Ovary (tissue), 9 donors: Measurements from ENCODE around the gene AGK. TPM values are rescaled to one million over a fixed set of nuclear protein-coding genes. Genes with fewer than 3 reads are reported as not detected.

Source experiments
- DNase-seq, 5 donors: peaks; one replicate each; pipeline ENCODE4 v3.0.0-alpha.2; 2019 to 2020
- H3K27ac ChIP-seq, 2 donors: fragments of 200-600 bp; one replicate each; pipeline versions ENCODE4 v1.5.1 to v1.8.0; 2019 to 2022
- H3K27me3 ChIP-seq: fragments of 200-600 bp; one replicate; pipeline ENCODE4 v1.8.0; 2022
- H3K36me3 ChIP-seq: fragments of 200-600 bp; sonication (generic); one replicate; pipeline ENCODE4 v1.5.1; 2019
- H3K4me1 ChIP-seq: one replicate; pipeline ENCODE4 v1.8.1; 2013; ENCODE audit warnings: mild to moderate bottlenecking, moderate library complexity; ENCODE audit not compliant: insufficient read depth
- H3K4me3 ChIP-seq: fragments of 200-600 bp; sonication (generic); one replicate; pipeline ENCODE4 v1.5.1; 2017
- H3K9me3 ChIP-seq, 2 donors: fragments of 200-600 bp in 1 of 2; sonication (generic) in 1 of 2; one replicate each; pipeline versions ENCODE4 v1.5.1 to v1.8.1; 2013 to 2019; ENCODE audit warnings: mild to moderate bottlenecking in 1 of 2, moderate library complexity in 1 of 2
- EP300 ChIP-seq: sonication (generic); formaldehyde crosslinking; IDR thresholded peaks from one replicate; pipeline ENCODE4 v1.6.1; 2017; ENCODE audit warnings: antibody characterized with exemption
- POLR2A ChIP-seq: fragments of 450-650 bp; IDR thresholded peaks from one replicate; pipeline ENCODE4 v1.6.1; 2017; ENCODE audit warnings: antibody characterized with exemption, mild to moderate bottlenecking, moderate library complexity
- WGBS, 3 donors: extraction: QIAGEN DNeasy Blood & Tissue Kit in 1 of 3; methylation state at CpG; one replicate each; pipeline versions ENCODE4 v1.1.5 to v1.1.7; 2013 to 2017; 5-methylcytosine and 5-hydroxymethylcytosine counted together
- intact Hi-C, 4 donors: fragments of 100-400 bp; cut with DNase I; formaldehyde crosslinking; loops; one replicate each; pipeline versions ENCODE4 v1.11.0 to v1.15.1; 2022 to 2023
- polyA plus RNA-seq, 2 donors: library from polyadenylated mRNA; stranded (reverse); fragments of 200-250 nt in 1 of 2; fragments of 350-450 nt in 1 of 2; fragmentation: Illumina TruSeq in 1 of 2; extraction: RNeasy Lipid Tissue Mini Kit (QIAGEN cat#74804) in 1 of 2; gene quantifications; one replicate each; pipeline ENCODE4 v1.2.3, GENCODE V29; 2013 to 2014
- total RNA-seq, 7 donors: library from RNA; depleted of rRNA in 2 of 7; stranded (reverse); fragments of >200 nt in 2 of 7; fragmentation: NEBNext Ultra II Directional in 3 of 7; extraction: Animal tissue kit (Norgen Biotek cat#: 25700) in 3 of 7; gene quantifications; one replicate each; pipeline versions ENCODE4 v1.1.0 to v1.2.4, GENCODE V29; 2016 to 2023
- TF ChIP-seq, protein P1 (sequence below), 3 donors: fragments of 450-650 bp in 2 of 3; fragments of 200-600 bp in 1 of 3; IDR thresholded peaks; one replicate each; pipeline versions ENCODE4 v1.5.1 to v1.8.0; 2016 to 2022; ENCODE audit warnings: antibody characterized with exemption in 3 of 3, mild to moderate bottlenecking in 1 of 3
- donor health status: DM: no; HTN: no; CAD: no; lungs with moderate emphysema.
- donor health status: DM: no; HTN: no; CAD: no.
- donor health status: Bipolar disorder and iron deficiency.
- donor health status: DM: yes; HTN: yes; CAD: no.
- donor health status: DM: no; HTN: no; CAD: no.
- donor health status: DM: yes; HTN: yes; CAD: no.

AGK gene
- total and polyA plus RNA-seq, 9 donors = 11.3 to 32.1 (median 21.8) TPM

DNA sequence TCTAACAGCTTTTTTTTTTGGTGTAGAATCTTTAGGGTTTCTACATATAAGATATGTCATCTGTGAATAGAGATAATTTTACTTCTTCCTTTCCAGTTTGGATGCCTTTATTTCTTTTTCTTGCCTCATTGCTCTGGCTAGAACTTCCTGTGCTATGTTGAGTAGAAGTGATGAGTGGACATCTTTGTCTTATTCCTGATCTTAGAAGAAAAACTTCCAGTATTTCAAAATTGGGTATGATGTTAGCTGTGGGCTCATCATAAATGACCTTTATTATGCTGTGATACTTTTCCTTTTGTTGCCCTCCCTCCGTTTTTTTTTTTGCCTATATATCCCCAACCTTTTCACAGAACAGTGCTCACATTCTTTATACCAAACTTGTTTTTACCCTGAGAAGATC, 8.8 kb downstream of the AGK start:
- intact Hi-C loops = no loop called here
- no peaks in the 10 kb centered on the region for H3K4me1 ChIP-seq
- H3K36me3 ChIP-seq = no peaks in the 10 kb centered on the region
- H3K27me3 ChIP-seq = no peaks in the 10 kb centered on the region
- no peaks in the 10 kb centered on the region for H3K9me3 ChIP-seq
- DNase-seq = no peak
- H3K4me3 ChIP-seq = no peak overlapping the region
- TF ChIP-seq, protein P1, sequence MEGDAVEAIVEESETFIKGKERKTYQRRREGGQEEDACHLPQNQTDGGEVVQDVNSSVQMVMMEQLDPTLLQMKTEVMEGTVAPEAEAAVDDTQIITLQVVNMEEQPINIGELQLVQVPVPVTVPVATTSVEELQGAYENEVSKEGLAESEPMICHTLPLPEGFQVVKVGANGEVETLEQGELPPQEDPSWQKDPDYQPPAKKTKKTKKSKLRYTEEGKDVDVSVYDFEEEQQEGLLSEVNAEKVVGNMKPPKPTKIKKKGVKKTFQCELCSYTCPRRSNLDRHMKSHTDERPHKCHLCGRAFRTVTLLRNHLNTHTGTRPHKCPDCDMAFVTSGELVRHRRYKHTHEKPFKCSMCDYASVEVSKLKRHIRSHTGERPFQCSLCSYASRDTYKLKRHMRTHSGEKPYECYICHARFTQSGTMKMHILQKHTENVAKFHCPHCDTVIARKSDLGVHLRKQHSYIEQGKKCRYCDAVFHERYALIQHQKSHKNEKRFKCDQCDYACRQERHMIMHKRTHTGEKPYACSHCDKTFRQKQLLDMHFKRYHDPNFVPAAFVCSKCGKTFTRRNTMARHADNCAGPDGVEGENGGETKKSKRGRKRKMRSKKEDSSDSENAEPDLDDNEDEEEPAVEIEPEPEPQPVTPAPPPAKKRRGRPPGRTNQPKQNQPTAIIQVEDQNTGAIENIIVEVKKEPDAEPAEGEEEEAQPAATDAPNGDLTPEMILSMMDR (IDR thresholded peaks at IDR 0.05) = no peak
- TF ChIP-seq EP300 (no peak), POLR2A (no peak)
- WGBS, 3 donors = 86 to 91% (median 91%) methylated on average over 1 of the region's 1 CpG
- no peak overlapping the region for H3K27ac ChIP-seq

DNA sequence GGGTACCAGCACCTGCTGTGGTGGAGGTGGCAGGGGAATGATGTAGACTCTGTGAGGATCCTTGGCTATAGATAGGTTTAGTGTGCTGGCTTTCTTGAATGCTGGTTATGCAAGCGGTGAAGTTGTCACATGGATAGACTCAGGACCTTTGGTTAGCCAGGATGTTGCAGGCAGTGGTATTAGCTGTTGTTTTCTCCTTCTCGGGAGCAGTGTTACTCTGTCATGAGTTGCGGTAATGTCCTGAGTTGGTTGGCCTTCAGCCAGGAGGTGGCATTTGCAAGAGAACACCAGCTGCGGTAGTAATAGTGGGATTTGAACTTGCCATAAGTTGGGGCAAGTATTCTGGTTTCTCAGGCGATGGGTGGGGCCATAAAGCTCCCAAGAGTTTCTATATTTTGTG, 10.8 kb downstream of the AGK start:
- Histone ChIP-seq H3K4me3 (no peak overlapping the region), H3K4me1 (no peaks in the 10 kb centered on the region), H3K36me3 (no peaks in the 10 kb centered on the region), H3K27me3 (no peaks in the 10 kb centered on the region), H3K9me3 (no peaks in the 10 kb centered on the region), H3K27ac (no peak overlapping the region)
- WGBS, 3 donors = 89 to 95% (median 94%) methylated on average over 5 of the region's 5 CpGs
- DNase-seq = no peak
- no peak for TF ChIP-seq EP300
- TF ChIP-seq, protein P1 (IDR thresholded peaks at IDR 0.05) = no peak
- TF ChIP-seq POLR2A = no peak
- intact Hi-C loops = no loop called here

DNA sequence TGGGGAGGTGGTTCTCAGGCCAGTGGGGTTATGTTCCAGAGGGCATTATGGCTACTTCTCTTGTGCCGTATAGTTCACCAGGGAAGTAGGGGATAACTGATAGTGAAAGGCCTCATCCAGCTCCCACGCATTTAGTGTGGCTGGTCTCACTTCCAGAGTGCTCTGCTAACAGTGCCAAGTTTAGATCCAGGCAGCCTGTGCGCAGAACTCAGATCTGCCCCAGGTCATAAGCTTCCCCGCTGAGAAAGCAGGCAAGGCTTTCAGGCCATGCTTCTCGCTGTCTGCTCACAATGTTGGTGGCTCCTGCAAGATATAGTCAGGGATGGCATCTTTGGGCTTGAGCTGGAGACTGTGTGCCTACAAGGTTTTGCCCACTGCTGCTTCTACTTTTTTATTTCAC, 11.3 kb downstream of the AGK start:
- Histone ChIP-seq H3K27me3 (no peaks in the 10 kb centered on the region), H3K27ac (no peak overlapping the region)
- 85 to 94% (median 88%) methylated on average over 5 of the region's 5 CpGs for WGBS, 3 donors

DNA sequence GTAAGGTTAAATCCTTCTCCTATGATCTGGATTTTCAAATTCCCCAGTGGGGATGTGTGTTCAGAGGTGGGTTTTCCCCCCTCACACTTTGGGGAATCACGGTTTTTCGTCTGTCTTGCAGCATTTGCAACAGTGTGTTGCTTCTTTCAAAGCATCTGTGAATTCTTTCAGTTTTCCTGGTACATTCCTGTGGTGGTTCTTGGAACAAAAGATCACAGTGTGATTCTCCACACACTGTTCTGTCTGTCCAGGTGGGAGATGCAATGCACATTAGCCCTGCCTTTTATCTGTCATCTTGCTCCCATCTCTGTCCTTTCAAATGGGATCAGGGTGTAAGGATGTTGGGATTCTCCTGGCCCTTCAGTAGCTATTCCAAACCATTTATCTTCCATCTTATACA, 11.8 kb downstream of the AGK start:
- intact Hi-C loops = no loop called here
- Histone ChIP-seq H3K36me3 (no peaks in the 10 kb centered on the region), H3K9me3 (no peaks in the 10 kb centered on the region), H3K27ac (no peak overlapping the region), H3K27me3 (no peaks in the 10 kb centered on the region), H3K4me1 (no peaks in the 10 kb centered on the region), H3K4me3 (no peak overlapping the region)
- TF ChIP-seq EP300 (no peak), POLR2A (no peak)
- TF ChIP-seq, protein P1 (IDR thresholded peaks at IDR 0.05) = no peak
- 74 to 85% (median 77%) methylated on average over 2 of the region's 2 CpGs for WGBS, 3 donors
- DNase-seq = no peak

More for the DNA sequence above, 11.3 kb downstream of the AGK start:
- intact Hi-C loops = no loop called here
- Histone ChIP-seq H3K9me3 (no peaks in the 10 kb centered on the region), H3K36me3 (no peaks in the 10 kb centered on the region), H3K4me3 (no peak overlapping the region), H3K4me1 (no peaks in the 10 kb centered on the region)
- DNase-seq = no peak
- TF ChIP-seq POLR2A (no peak), EP300 (no peak)
- TF ChIP-seq, protein P1 (IDR thresholded peaks at IDR 0.05) = no peak
